Measurements from ENCODE around the gene ITPA.

ITPA gene

DNA sequence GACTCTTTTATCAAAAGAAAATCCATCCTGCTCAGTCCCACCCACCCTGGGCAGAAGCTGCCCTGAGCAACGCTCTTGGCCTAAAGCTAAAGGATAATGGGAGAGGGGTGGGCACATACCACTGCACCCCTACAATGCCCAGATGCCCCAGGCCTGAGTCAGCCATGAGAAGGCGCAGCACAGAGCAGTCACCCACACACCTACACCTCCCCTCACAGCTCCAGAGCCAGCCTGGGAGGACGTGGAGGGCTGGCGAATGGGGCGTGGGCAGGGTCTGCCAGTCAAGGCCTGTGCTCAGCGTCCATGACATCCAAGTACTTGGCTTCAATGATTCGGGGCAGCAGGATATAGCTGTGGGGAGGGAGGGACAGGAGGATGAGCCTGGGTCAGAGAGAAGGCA, 18.2 kb downstream of the ITPA start:
- TF ChIP-seq, protein P1, sequence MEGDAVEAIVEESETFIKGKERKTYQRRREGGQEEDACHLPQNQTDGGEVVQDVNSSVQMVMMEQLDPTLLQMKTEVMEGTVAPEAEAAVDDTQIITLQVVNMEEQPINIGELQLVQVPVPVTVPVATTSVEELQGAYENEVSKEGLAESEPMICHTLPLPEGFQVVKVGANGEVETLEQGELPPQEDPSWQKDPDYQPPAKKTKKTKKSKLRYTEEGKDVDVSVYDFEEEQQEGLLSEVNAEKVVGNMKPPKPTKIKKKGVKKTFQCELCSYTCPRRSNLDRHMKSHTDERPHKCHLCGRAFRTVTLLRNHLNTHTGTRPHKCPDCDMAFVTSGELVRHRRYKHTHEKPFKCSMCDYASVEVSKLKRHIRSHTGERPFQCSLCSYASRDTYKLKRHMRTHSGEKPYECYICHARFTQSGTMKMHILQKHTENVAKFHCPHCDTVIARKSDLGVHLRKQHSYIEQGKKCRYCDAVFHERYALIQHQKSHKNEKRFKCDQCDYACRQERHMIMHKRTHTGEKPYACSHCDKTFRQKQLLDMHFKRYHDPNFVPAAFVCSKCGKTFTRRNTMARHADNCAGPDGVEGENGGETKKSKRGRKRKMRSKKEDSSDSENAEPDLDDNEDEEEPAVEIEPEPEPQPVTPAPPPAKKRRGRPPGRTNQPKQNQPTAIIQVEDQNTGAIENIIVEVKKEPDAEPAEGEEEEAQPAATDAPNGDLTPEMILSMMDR (IDR thresholded peaks at IDR 0.05; ENCODE audit: insufficient read depth, missing control alignments), result no peak
- DNase-seq (ENCODE audit: insufficient read length, low spot score), result no peak
- no peak for FAIRE-seq

DNA sequence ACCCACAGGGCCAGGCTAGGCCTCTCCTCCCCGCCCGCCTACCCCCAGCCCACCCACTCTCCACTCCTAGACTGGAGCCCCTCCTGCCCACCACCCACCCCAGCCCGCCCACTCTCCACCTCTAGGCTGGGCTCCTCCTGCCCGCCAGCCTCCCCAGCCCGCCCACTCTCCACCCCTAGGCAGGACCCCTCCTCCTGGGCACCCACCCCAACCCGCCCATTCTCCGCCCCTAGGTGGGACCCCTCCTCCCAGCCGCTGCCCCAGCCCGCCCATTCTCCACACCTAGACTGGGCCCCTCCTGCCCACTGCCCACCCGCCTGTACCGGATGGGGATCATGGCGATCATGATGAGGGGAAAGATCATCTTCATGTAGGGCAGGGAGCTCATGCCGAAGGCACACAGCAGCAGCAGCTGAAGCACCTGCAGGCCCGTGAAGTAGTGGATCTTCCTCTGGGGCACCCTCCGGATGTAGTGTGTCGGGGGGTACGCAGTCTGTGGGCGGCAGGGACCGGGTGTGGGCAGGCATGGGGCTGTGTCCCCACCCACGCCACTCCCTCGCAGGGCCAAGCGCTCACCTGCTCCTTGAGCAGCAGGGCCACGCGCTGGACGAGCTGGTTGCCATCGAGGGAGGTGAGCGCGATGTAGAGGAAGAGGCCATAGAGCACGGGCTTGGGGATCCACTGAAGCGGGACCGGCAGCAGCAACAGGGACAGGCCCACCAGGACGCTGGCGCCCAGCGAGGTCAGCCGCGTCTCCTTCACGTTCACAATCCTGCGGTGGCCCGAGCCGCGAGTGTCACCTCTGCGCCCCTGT, 18.8 kb downstream of the ITPA start:
- DNase-seq (ENCODE audit: insufficient read length, low spot score) (no peak), FAIRE-seq (no peak)
- TF ChIP-seq, protein P1 (IDR thresholded peaks at IDR 0.05; ENCODE audit: insufficient read depth, missing control alignments), result no peak

DNA sequence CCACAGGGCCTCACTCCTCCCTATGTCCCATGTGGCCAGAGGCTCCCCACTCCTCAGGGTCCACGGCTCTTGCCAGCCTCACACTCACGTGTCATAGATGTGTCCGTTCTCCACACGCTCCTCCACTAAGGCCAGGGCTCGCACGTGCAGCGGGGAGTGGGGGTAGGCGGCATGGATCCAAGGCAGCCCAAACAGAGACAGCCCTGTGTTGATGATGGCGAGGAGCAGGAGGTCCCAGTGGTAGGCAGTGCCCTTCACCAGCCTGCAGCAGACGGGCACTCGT, 19.4 kb downstream of the ITPA start:
- TF ChIP-seq, protein P1 (IDR thresholded peaks at IDR 0.05; ENCODE audit: insufficient read depth, missing control alignments), result no peak
- FAIRE-seq, result no peak
- DNase-seq (ENCODE audit: insufficient read length, low spot score), result no peak

DNA sequence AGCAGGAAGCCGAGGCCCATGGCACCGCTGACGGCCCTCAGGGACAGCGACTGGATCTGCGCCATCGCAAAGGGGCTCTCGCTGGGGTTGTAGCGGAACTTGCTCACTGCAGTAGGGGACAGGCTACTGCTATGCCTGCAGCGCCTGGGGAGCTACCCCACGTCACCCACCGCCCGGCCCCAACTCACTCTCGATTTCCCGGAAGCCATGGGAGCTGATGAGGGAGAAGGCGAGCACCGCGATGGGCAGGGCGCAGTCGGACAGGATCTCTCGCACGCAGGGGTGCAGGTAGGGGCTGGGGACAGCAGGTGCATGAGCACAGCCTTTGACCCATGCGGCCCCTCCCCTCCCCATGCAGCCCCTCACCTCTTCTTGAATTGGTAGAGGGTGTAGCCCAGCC, 19.9 kb downstream of the ITPA start:
- DNase-seq (ENCODE audit: insufficient read length, low spot score) (no peak), FAIRE-seq (no peak)
- TF ChIP-seq, protein P1 (IDR thresholded peaks at IDR 0.05; ENCODE audit: insufficient read depth, missing control alignments), result no peak

DNA sequence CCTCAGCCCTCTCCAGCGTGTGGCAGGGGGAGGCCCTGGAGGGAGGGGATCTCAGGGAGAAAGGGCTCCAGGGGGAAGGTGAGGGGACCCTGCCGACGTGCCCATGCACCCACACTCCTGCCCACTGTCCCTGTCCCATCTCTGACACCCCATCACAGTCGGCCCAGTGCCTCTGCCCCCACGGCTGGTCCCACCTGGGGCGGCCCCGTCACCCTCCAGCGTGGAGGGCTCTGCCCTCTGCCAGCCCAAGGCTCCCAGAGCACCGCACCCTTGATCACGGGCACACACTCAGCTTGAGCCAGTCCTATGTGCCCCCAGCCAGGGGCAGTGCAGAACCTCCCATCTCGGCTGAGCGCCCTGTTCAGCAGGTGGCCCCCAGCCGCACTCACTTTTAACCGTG, 20.5 kb downstream of the ITPA start:
- DNase-seq (ENCODE audit: insufficient read length, low spot score) (no peak), FAIRE-seq (no peak)
- TF ChIP-seq, protein P1 (IDR thresholded peaks at IDR 0.05; ENCODE audit: insufficient read depth, missing control alignments), result no peak

DNA sequence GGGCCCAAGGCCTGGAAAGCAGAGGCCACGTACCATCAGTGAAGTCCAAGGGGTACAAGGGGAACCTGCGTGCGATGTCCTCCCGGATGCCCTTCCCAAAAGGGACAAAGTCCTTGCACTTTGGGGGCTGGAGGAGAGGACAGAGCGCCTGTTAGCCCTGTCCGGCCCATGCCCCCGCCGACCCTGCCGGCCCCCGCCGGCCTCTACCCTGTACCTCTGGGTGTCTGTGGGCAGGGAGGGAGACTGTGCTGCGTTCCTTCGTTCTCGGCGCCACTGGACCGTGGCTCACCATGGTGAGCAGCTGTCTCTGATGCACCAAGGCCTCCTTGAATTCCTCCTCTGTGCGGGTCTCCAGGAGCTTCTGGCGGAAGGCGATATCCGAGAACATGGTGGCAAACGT, 21.8 kb downstream of the ITPA start:
- DNase-seq (ENCODE audit: insufficient read length, low spot score), result no peak
- TF ChIP-seq, protein P1 (IDR thresholded peaks at IDR 0.05; ENCODE audit: insufficient read depth, missing control alignments), result no peak

DNA sequence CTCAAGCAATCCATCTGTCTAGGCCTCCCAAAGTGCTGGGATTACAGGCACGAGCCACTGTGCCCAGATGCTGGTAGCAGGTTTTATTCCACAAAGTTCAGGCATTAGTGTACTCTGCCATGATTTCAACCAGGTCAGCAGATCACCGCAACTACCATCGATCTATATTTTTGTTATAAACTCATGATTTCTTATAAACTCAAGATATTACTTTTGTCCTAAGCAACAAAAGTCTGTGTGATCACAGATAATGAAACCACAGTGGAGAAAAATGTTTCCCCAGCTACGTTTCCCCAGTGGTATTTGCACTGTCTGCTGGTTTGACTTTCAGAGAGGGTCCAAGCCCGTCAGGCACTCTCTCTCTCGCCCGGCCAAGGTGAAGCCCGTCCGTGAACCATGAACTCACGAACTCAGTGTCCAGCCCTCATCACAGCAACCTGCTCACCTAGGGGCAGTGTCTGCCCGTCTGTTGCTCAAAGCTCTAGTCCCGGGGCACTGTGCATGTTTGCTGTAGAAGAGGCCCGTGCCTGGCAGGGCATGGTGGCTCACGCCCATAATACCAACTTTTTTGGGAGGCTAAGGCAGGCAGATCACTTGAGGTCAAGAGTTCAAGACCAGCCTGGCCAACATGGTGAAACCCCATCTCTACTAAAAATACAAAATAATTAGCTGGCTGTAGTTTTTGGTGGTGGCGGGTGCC, 22.7 kb downstream of the ITPA start:
- DNase-seq (ENCODE audit: insufficient read length, low spot score) (no peak), FAIRE-seq (no peak)
- TF ChIP-seq, protein P1 (IDR thresholded peaks at IDR 0.05; ENCODE audit: insufficient read depth, missing control alignments), result no peak

More for the DNA sequence above, 21.8 kb downstream of the ITPA start:
- no peak for FAIRE-seq
